SK-N-SH (cell line): ENCODE results near the gene NSD1.

ENCODE experiments used
- FOSL2 ChIP-seq: IDR thresholded peaks from 2 replicates; pipeline ENCODE4 v1.4.0; 2012; ENCODE audit warnings: low read depth, mild to moderate bottlenecking, moderate library complexity, borderline replicate concordance
- GABPA ChIP-seq: IDR thresholded peaks from 2 replicates; pipeline ENCODE4 v1.4.0; 2012; ENCODE audit warnings: low read depth, mild to moderate bottlenecking
- POLR2AphosphoS5 ChIP-seq: IDR thresholded peaks from 2 replicates; pipeline ENCODE4 v1.6.1; 2012; ENCODE audit warnings: low read depth, low read length
- RXRA ChIP-seq: IDR thresholded peaks from 2 replicates; pipeline ENCODE4 v1.4.0; 2012; ENCODE audit warnings: low read depth, mild to moderate bottlenecking, borderline replicate concordance
- TF ChIP-seq, protein P1 (sequence below): IDR thresholded peaks from 2 replicates; pipeline ENCODE4; 2012

DNA sequence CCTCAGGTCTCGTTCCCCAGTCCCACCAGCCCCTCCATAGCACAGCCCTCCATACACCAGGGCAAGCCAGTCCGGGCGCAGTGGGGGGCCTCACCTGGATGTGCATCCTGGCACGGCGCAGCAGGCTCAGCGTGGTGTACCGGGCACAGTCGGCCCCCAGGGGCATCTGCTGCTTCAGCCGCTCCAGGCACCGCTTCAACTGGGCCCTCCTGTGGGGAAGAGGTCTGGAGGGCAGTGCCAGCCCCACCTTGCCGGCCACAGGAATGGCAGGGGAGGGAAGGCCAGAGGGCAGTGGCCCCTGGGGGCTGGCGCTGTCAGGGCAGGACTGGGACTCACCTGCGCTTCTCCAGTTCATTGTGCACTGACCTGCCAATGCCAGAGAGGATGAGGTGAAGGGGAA lies 176.8 kb downstream of the NSD1 start:
- no peak for TF ChIP-seq POLR2AphosphoS5
- TF ChIP-seq FOSL2: no peak
- TF ChIP-seq, protein P1, sequence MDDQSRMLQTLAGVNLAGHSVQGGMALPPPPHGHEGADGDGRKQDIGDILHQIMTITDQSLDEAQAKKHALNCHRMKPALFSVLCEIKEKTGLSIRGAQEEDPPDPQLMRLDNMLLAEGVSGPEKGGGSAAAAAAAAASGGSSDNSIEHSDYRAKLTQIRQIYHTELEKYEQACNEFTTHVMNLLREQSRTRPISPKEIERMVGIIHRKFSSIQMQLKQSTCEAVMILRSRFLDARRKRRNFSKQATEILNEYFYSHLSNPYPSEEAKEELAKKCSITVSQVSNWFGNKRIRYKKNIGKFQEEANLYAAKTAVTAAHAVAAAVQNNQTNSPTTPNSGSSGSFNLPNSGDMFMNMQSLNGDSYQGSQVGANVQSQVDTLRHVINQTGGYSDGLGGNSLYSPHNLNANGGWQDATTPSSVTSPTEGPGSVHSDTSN: no peak
- TF ChIP-seq RXRA: no peak
- TF ChIP-seq GABPA: no peak
